K562 (cell line): ENCODE measurements around the gene INO80E. TPM values are rescaled to one million over a fixed set of nuclear protein-coding genes. Genes with fewer than 3 reads are reported as not detected.

ENCODE experiments used
- CBX2 ChIP-seq: fragments of 200-600 bp; sonication (generic); IDR thresholded peaks from one replicate; pipeline ENCODE4 v1.6.1; 2012; ENCODE audit warnings: mild to moderate bottlenecking, low read length, inconsistent platforms; ENCODE audit not compliant: insufficient read depth, poor library complexity, severe bottlenecking
- EP300 ChIP-seq: IDR thresholded peaks from 2 replicates; pipeline ENCODE4 v1.6.1; 2012; ENCODE audit warnings: low read length, improper control_type of control experiment
- HMBOX1 ChIP-seq: sonication (generic); IDR thresholded peaks from 2 replicates; pipeline ENCODE4 v1.6.1; 2016
- ID3 ChIP-seq, 2 experiments: fragments of 250-450 bp in 1 of 2; fragments of 450-650 bp in 1 of 2; sonication (Bioruptor Pico) in 1 of 2; IDR thresholded peaks; 2 replicates each; pipeline versions ENCODE4 v1.6.1 to v1.8.0; 2016 to 2021; ENCODE audit warnings: mild to moderate bottlenecking in 2 of 2, moderate library complexity in 2 of 2, missing compliant biosample characterization in 1 of 2, missing genetic modification characterization in 1 of 2
- MEIS2 ChIP-seq: fragments of 450-650 bp; IDR thresholded peaks from 2 replicates; pipeline ENCODE4 v1.6.1; 2014; ENCODE audit warnings: mild to moderate bottlenecking; ENCODE audit not compliant: partially characterized antibody
- MXD1 ChIP-seq: fragments of 250-450 bp; sonication (Bioruptor Pico); IDR thresholded peaks from 2 replicates; pipeline ENCODE4 v1.8.0; 2021; ENCODE audit warnings: borderline replicate concordance, mild to moderate bottlenecking, moderate library complexity; ENCODE audit not compliant: poor library complexity, severe bottlenecking
- NFE2 ChIP-seq: IDR thresholded peaks from 2 replicates; pipeline ENCODE4 v1.6.1; 2014; ENCODE audit warnings: antibody characterized with exemption, low read depth
- NR3C1 ChIP-seq: sonication (generic); formaldehyde crosslinking; IDR thresholded peaks from 2 replicates; pipeline ENCODE4 v1.8.1; 2022; ENCODE audit warnings: missing genetic modification reagents
- PCBP1 ChIP-seq: fragments of 200-400 bp; formaldehyde crosslinking; IDR thresholded peaks from 2 replicates; pipeline ENCODE4 v1.6.1; 2018; ENCODE audit warnings: mild to moderate bottlenecking, low read depth, low read length; ENCODE audit not compliant: poor library complexity, severe bottlenecking
- POLR2AphosphoS5 ChIP-seq: IDR thresholded peaks from 2 replicates; pipeline ENCODE4 v1.6.1; 2011; ENCODE audit warnings: mild to moderate bottlenecking, low read depth, low read length, moderate library complexity; ENCODE audit not compliant: control insufficient read depth, insufficient read depth
- REST ChIP-seq, 2 experiments: fragments of 450-650 bp; formaldehyde crosslinking in 1 of 2; IDR thresholded peaks; 2 replicates each; pipeline versions ENCODE4 v1.4.0 to v1.6.1; 2014 to 2020; ENCODE audit warnings: mild to moderate bottlenecking in 2 of 2, borderline replicate concordance in 1 of 2, low read depth in 1 of 2
- ZNF175 ChIP-seq: fragments of 200-800 bp; sonication (Bioruptor generic); IDR thresholded peaks from 2 replicates; pipeline ENCODE4 v1.6.1; 2016; ENCODE audit warnings: low read depth, mild to moderate bottlenecking, missing genetic modification characterization, missing compliant biosample characterization
- ZNF197 ChIP-seq: fragments of 200-800 bp; sonication (Bioruptor generic); IDR thresholded peaks from 2 replicates; pipeline ENCODE4 v1.6.1; 2016; ENCODE audit warnings: low read depth, missing genetic modification characterization, missing compliant biosample characterization
- polyA plus RNA-seq, 8 experiments: library from polyadenylated mRNA; depleted of rRNA in 4 of 8; stranded (reverse) in 5 of 8; unstranded in 3 of 8; fragments of >200 nt; fragmentation: Nextera tagmentation in 2 of 8; fragmentation: Illumina TruSeq in 1 of 8; extraction: Ambion mirVana in 2 of 8; extraction: Trizol in 1 of 8; gene quantifications; 2 replicates each; pipeline versions ENCODE4 v1.2.1 to v1.2.3, GENCODE V29; 2011 to 2014; ENCODE audit warnings: inconsistent platforms in 1 of 8, missing spikeins in 1 of 8
- total RNA-seq, 7 experiments: library from RNA; depleted of rRNA in 6 of 7; stranded (reverse); fragments of >200 nt in 6 of 7; fragmentation: Illumina TruSeq in 2 of 7; extraction: Trizol in 2 of 7; gene quantifications; 2 replicates each; pipeline versions ENCODE4 v1.2.1 to v1.2.3, GENCODE V29; 2011 to 2021; ENCODE audit warnings: low replicate concordance in 1 of 7

INO80E gene
- total and polyA plus RNA-seq, 9 of the 15 experiments (the other 6 are each of a cell fraction or from before 2014, with no cell fraction given) = 0.31 to 102 (median 49.3) TPM

GRCh38 chr16:30028438-30029076, 32.5 kb downstream of the INO80E start (continued):
- peak; percentile 99 for TF ChIP-seq REST (IDR thresholded peaks at IDR 0.05; ENCODE audit: borderline replicate concordance)
- peak; percentile 97 for TF ChIP-seq REST (CRISPR knock-in tag; IDR thresholded peaks at IDR 0.05; ENCODE audit: low read depth)
- TF ChIP-seq MXD1 (CRISPR knock-in tag) = no peak
- TF ChIP-seq NFE2 = no peak
- no peak for TF ChIP-seq PCBP1
- no peak for TF ChIP-seq POLR2AphosphoS5
- TF ChIP-seq HMBOX1 = no peak
- no peak for TF ChIP-seq ID3 (CRISPR knock-in tag; IDR thresholded peaks at IDR 0.05)
- TF ChIP-seq ID3 (tag; IDR thresholded peaks at IDR 0.05) = 0 out of 2 replicates have a peak, but pooled peaks have one; percentile 38
- no peak for TF ChIP-seq EP300
- no peak for TF ChIP-seq CBX2
- TF ChIP-seq ZNF197 (CRISPR knock-in tag) = no peak
- TF ChIP-seq MEIS2 = no peak
- no peak for TF ChIP-seq ZNF175 (CRISPR knock-in tag)
- TF ChIP-seq NR3C1 (CRISPR knock-in tag) = 0 out of 2 replicates have a peak, but pooled peaks have one; percentile 31
